GM21576 (cell line): ENCODE data around the gene JDP2.
"Not testable (repeated sequence)": the region's sequence is repeated elsewhere in the genome, so short reads cannot be mapped to it uniquely, and the experiment has no call there.

Experiments used
- ATAC-seq: cut with Tn5 transposase; IDR thresholded peaks from one replicate; pipeline ENCODE4 v1.9.1; 2021; ENCODE audit warnings: mild to moderate bottlenecking, moderate library complexity; ENCODE audit not compliant: unreplicated experiment

The JDP2 gene

DNA sequence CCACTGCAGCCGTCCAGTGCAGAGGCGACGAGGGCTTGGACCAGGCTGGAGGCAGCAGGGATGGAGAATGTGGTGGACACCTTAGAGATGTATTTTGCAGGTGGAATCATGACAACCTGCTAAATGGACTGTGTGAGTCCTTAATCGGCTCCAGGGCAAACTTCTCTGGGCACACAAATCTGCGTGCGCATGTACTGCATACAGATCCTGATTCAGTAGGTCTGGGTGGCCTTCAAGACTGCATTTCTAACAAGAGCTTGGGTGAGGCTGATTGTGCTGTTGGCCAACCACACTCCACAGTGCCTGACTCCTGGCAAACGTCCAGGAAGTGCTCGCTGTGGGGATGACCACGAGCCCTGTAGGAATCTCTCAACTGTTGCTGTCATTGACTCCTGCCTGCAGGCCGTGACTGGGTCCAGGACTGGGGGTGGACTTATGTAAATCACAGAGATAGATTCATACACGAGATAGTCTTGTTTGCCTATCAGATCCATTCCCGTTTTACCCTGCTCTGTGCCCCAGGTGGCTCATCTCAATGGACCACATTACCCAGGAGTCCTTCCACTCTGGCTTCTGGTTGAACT lies 27.2 kb downstream of the JDP2 start:
- no peak for ATAC-seq

DNA sequence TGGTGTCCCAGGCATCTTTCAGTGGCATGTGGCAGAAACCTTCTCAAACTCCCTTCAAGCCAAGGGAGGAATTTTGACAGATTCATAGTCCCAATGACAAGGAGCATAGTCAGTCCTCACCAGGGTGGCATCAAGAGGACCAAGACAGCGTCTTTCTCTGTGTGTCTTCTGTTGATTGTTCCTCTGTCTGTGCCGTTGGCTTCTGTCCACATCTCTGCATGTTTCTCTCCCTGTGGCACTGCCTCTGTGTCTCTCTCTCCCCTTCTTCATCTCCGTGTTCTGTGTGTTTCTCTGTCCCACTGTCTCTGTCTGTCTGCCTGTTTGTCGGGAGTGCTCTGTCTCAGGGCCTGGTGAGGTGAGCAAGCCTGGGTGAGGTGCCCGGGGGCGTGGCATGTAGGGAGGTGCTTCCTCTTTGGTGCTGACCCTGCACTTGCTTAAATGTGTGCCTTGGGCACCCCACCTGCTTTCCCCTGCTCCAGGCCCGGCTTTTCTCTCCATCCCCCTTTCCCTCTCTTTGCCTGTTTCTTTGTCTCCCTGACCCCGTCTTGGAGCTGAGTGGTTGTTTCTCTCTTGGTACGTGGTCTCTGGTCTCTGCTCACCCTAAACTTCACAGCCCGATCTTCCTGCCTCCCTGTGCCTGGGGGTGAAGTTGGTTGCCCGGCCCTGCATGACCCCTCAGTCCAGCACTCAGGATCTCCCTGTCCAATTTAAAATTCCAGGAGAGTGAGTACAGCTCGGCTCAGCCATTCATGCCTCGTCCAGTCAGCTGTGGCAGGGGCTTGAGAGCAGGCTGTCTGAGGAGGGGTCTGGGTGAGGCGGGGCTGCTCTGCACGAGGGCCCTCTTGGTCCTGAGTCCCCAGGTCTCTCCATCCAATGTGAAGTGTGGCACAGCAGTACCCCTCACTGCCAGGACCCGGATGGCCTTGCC lies 28.5 kb downstream of the JDP2 start:
- ATAC-seq = no peak

DNA sequence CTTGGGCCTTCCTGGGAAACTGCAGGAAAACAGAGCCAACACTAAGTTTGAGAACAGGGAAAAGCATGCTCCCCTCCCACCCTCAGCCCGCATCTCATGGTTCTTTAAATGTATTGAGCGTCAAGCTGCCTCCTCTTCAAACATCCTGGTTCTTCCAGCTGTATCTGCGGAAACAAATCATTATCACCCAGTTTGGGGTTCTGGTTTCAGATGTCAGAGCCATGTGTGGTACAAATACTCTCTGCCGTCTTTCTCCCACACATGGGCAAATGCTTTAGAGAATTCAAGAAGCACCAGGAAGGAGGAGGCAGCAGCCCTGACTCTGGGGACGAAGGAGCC lies 29.1 kb downstream of the JDP2 start:
- ATAC-seq = no peak

- no peak for ATAC-seq
Observed at GRCh38 chr14:75457648-75458165, 29.9 kb downstream of the JDP2 start.

DNA sequence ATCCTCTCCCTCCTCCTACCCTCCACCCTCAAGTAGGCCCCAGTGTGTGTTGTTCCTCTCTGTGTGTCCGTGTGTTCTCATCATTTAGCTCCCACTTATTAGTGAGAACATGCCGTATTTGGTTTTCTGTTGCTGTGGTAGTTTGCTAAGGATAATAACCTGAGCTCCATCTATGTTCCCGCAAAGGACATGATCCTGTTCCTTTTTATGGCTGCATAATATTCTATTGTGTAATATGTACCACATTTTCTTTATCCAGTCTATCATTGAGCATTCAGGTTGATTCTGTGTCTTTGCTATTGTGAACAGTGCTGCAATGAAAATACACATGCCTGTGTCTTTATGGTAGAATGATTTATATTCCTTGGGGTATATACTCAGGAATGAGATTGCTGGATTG lies 30.5 kb downstream of the JDP2 start:
- ATAC-seq = no peak

DNA sequence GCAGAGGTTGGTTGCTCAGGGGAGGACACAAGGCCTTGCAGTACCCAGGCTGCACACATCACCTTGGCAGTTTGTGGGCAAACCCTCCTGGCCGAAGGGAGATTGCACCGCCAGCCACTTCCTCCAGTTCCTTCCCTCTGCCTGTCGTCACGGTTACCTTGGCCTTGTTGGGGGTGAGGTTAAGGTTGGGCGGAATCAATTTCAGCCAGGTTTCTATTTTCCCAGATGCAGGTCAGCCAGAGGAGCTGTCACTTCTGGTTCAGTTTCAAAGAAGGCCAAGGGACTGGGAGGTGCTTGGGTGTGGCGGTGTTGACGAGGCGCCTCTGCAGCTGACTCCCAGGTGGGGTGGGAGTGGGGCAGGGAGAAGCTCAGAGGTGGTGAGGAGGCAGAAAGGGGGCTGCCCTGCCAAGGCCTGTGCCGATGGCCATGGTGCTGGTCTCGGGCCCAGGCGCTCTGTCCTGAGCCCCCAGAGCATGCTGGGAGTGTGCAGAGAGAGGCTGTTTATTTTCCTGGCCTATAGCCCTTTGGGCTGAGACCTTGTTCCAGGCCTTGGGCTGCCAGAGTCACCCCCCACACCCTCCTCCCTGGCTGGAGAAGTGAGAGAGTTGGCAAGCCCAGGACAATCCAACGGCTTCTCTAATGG lies 31.4 kb downstream of the JDP2 start:
- no peak for ATAC-seq

GRCh38 chr14:75459791-75460190 lies 32.0 kb downstream of the JDP2 start:
- no peak for ATAC-seq

- ATAC-seq = no peak
Observed at GRCh38 chr14:75460394-75460793, 32.6 kb downstream of the JDP2 start.

DNA sequence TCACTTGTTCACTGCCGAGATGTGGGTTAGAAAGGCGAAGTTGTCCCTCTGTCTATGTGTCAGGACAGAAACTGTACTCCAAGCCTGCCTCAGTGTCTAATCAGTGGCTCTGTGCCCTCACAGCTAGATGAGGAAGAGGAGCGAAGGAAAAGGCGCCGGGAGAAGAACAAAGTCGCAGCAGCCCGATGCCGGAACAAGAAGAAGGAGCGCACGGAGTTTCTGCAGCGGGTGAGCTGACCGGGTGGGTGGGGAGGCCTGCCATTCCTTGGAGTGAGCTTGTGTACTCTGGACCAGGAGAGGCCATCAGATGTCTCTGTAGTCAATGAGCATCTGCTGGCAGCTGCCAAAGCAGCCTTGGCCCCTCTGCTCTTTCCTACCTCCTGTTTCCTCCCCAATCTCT lies 33.5 kb downstream of the JDP2 start:
- ATAC-seq = no peak

DNA sequence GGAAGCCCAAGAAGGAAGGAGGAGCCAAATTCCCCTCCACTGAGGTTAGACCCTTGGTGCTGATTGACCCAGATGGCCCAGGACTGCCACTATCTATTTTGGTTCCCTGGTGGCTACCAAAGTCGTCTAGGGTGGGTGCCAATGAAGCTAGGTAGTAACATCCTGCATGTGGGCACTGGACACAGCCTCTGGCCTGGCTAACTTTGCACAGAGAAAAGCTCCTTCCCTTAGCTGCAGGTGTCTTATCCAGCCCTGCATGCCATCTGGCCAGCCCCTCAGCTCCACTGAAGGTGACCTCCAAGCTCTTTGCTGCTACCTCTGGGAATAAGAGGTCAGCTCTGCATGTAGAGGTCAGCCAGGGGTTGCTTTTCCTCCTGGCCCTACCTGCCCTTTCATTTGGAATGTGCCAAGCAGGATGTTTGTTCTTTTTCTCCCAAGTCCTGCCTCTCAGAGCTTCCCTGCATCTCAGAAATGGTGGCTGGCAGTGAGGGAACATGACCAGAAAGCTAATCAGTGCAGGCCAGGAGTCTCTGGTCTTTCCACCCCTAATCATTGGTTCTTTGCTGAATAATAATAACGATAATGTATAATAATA lies 34.0 kb downstream of the JDP2 start:
- ATAC-seq = no peak

DNA sequence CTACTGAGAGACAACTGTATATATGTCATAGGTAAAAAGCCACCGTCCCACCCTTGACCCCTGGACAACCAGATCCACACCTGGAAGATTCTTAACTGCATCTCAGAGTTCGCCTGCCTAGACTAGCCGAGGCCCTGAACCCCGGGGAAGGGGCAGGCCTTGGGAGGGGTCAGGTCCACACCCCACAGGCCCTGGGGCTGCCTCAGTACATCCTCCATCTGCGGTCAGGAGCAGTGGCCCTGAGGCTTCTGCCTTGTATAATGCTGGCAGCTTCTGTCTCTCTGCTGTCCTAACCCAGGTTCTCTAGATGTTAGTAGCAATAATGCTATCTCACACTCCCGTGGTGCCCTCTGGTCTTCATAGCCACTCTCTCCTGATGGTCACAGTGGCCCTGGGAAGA lies 36.8 kb downstream of the JDP2 start:
- ATAC-seq = no peak

- no peak for ATAC-seq
Observed at GRCh38 chr14:75467763-75468162, 39.9 kb downstream of the JDP2 start.

DNA sequence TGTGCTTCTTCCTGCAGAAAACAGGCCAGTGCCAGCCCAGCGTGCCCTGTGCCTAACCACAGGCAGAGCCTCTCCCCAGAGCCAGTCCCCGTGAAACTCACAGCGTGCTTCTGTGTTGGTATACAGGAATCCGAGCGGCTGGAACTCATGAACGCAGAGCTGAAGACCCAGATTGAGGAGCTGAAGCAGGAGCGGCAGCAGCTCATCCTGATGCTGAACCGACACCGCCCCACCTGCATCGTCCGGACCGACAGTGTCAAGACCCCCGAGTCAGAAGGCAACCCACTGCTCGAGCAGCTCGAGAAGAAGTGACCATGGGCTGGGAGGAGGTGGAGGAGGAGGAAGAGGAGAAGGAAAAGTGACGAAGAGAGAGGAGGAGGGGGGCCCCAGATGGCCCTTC lies 41.3 kb downstream of the JDP2 start:
- ATAC-seq = no peak

DNA sequence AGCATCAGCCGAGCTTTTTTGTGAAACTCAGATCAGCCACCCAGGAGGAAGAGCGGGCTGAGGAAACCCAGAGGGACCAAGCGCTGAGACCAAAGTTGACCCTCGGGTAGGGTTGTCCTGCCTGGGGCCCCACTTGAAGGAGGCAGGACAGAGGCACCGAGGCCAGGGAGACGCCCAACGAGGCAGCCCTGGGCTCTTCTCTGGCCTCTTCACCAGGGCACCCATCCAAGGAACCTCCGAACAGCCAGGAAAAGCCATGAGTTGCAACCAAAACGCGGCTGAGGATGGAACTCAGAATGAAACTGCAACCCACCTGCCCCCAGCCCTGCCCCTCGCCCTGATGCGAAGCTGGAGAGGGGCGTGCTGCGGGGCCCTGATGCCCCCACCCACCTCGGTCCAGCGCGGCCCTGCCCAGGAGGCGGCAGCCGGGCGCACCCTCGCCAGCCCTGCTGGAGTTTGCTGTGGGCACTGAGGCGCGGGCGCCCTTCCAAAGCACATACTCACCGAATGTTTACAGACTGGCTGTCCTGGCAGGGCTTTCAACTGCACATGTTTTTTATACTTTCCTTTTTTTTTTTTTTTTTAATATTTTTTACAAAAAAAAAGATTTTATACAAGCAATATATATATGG lies 41.9 kb downstream of the JDP2 start:
- no peak for ATAC-seq

GRCh38 chr14:75470238-75470797 lies 42.5 kb downstream of the JDP2 start:
- ATAC-seq = no peak

DNA sequence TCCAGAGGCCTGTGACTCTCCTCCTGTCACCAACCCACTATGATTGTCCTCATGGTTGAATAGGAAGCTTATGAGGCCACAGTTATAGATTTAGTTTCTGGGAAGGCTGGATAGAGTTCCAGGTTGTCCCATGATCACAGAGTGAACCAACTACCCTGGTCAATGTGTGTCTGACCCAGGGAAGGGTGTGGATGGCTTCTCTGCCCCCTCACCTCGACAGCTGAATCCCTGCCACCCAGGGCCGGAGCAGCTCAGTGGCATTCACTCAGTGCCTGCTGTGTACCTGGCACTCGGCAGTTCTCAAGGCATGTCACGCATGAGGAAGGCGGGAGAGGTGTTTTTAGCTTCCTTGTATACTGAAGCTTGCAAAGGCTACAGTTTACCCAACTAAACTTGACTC lies 43.2 kb downstream of the JDP2 start:
- no peak for ATAC-seq

- not testable (repeated sequence) for ATAC-seq
Observed at GRCh38 chr14:75474127-75474526, 46.3 kb downstream of the JDP2 start.

DNA sequence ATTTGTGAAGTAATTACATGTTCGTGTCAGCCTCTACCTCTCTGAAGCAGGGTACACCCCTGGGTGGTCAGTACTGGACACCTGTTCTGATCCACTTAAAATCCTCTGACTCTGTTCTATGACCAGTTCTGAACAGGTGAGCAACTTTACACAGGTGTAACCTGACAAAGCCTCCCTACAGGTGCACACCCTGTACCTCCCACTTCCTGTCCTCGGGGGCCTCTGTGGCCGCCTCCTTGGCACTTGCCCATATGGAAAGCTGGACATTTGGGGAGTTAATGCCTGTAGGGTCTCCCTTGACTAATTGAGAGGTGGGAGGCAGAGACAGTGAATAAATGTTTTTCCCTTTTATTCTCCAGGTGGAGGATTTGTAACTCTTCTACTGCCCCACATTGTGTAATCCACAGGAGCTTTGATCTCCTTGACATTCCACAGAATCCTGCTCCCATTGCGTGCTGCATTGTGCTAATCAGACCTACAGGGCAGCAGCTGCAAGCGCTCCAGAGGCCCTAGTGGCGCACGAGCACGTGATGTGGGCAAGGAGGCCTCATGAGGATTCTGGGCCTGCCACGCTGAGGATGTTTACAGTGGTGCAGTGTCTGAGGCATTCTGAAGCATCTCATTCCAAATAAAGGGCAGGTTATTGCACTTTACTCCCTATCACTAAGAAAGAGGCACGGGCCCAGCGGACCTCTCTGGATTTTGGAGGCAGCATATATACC lies 48.6 kb downstream of the JDP2 start:
- ATAC-seq = no peak

DNA sequence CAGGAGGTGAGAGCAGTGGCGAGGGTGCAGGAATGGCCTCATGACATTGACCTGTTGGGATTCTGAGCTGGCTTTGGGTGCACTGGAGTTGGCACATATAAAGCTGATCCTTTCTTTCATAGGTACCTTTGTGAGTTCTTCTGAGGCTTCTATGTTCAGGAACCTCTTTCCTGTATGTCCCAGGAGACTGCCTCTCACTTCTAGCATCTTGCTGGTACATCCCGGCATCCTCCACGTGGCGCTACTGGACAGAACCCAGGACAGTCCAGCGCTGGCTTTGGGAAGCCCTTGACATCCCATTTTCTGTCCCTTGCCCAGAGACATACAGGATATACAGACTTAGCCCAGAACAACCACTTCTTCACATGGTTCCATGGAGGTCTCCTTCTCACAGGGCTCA lies 50.1 kb downstream of the JDP2 start:
- no peak for ATAC-seq
